ENCODE data around the gene HFM1.

GRCh38 chr1:91397605-91398004 lies 7.0 kb downstream of the HFM1 start:
- TF ChIP-seq EP300 (IDR thresholded peaks at IDR 0.05), result no peak
- no peak for TF ChIP-seq POLR2A (IDR thresholded peaks at IDR 0.05)
- TF ChIP-seq CTCF (IDR thresholded peaks at IDR 0.05), result no peak
- TF ChIP-seq POLR2AphosphoS5 (IDR thresholded peaks at IDR 0.05), result no peak

Measured in gastroesophageal sphincter (tissue), 3 donors.